GM23338 (cell line): ENCODE results near the gene ADCYAP1R1.

Experiments
- CTCF ChIP-seq, 2 experiments: fragments of 200-600 bp in 1 of 2; sonication (generic) in 1 of 2; conservative IDR thresholded peaks; 2 replicates each; pipeline versions ENCODE4 v1.5.1 to v1.6.1; 2016 to 2017; ENCODE audit warnings: antibody characterized with exemption in 2 of 2, low read depth in 2 of 2, mild to moderate bottlenecking in 2 of 2, moderate library complexity in 1 of 2
- ZNF331 ChIP-seq: fragments of 250-450 bp; sonication (Bioruptor Pico); IDR thresholded peaks from 2 replicates; pipeline ENCODE4 v1.5.0; 2020; ENCODE audit warnings: low read depth, mild to moderate bottlenecking, moderate library complexity

DNA sequence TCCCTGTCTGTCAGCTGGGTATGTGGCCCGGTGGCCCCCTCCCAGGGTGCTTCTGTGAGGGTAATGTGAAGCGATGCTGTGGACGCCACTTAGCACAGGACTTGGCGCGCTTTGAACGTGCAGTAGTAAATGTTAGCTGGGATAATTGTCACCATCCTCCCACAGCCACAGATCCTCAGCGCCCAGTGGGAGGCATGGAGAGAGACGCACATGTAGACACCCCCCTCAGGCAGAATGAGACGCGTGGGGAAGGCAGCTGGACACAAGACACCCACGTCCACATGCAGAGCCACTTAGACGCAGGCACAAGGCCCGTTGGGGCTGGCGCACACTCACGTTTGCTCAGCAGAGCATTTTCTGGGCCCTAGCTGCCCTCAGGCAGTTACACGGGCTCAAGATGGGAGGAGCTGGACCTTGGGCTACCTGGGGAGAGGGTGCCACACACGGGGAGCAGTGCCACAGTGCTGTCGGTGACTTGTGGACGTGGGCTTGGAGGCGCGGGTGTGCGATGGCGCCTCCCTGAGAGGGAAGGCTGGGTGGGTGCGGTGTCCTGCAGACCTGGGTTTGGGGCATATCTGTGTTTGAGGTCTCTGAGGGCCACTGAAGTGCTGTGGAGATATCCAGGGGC is 26.4 kb downstream of the ADCYAP1R1 start:
- TF ChIP-seq CTCF (conservative IDR thresholded peaks at IDR 0.05; ENCODE audit: low read depth in 2 of 2): no peak
- TF ChIP-seq ZNF331: no peak
